ENCODE data around the gene XKR7. TPM values are rescaled to one million over a fixed set of nuclear protein-coding genes. Genes with fewer than 3 reads are reported as not detected.

XKR7 gene
- total and polyA plus RNA-seq, 2 donors (not counting 3 experiments of a cell fraction or from before 2014, with no cell fraction given): 0.04 TPM; not detected in 1

- DNase-seq (ENCODE audit: low read depth, low spot score): no peak
- no peak overlapping the region for H3K4me2 ChIP-seq (ENCODE audit: insufficient read depth, low read length)
- no peak overlapping the region for H2AFZ ChIP-seq (ENCODE audit: low read depth, low read length)
- FAIRE-seq: no peak
- no peaks in the 10 kb centered on the region for H3K27me3 ChIP-seq (ENCODE audit: control insufficient read depth in 2 of 2, insufficient read depth in 2 of 2, low read length in 2 of 2)
- no peak overlapping the region for H3K4me3 ChIP-seq (replicated peaks in 1 of 3; ENCODE audit: insufficient read depth in 1 of 3, low read depth in 1 of 3, low read length in 3 of 3)
- H4K20me1 ChIP-seq (replicated peaks; ENCODE audit: control insufficient read depth, extremely low read depth, insufficient read depth, low read length): no peaks in the 10 kb centered on the region
- H3K36me3 ChIP-seq (ENCODE audit: control insufficient read depth in 2 of 2, extremely low read depth in 1 of 2, insufficient read depth in 2 of 2, low read length in 2 of 2): peaks cover 0 to 2% of the 10 kb centered on the region in 2 experiments
- no peak overlapping the region for H3K9ac ChIP-seq (replicated peaks; ENCODE audit: extremely low read depth, insufficient read depth, low read length)
- TF ChIP-seq MYC (IDR thresholded peaks at IDR 0.05; ENCODE audit: low read depth, low read length) (no peak), EZH2 (IDR thresholded peaks at IDR 0.05; ENCODE audit: borderline replicate concordance, low read depth, low read length, severe bottlenecking) (no peak), JUN (IDR thresholded peaks at IDR 0.05; ENCODE audit: borderline replicate concordance, insufficient read depth, insufficient read length, low read depth) (no peak), POLR2A (IDR thresholded peaks at IDR 0.05; ENCODE audit: low read depth, low read length) (no peak), GATA2 (IDR thresholded peaks at IDR 0.05; ENCODE audit: insufficient read depth, insufficient read length, low read depth, low read length) (no peak)
- intact Hi-C loops (cut with micrococcal nuclease) (no loop called here), dilution Hi-C loops (cut with MboI; ENCODE audit: extremely low pct_ligation_motif_present, low sequenced_read_pairs) (no loop called here)
- no peaks in the 10 kb centered on the region for H3K9me3 ChIP-seq (replicated peaks; ENCODE audit: control insufficient read depth, insufficient read depth, low read length)
- H3K4me1 ChIP-seq (ENCODE audit: control insufficient read depth, extremely low read depth, insufficient read depth, low read length): no peaks in the 10 kb centered on the region
- BruUV-seq (replicated peaks): no TSS peak
- no peaks in the 10 kb centered on the region for H3K9me1 ChIP-seq (replicated peaks; ENCODE audit: control insufficient read depth, extremely low read depth, insufficient read depth, low read length)
- ChIA-PET POLR2A (no interaction called here), CTCF (no interaction called here)
- no peak overlapping the region for H3K27ac ChIP-seq (ENCODE audit: insufficient read depth, low read depth, low read length)
- H3K79me2 ChIP-seq (ENCODE audit: control insufficient read depth, insufficient read depth, low read length): no peaks in the 10 kb centered on the region
Observed at GRCh38 chr20:31939661-31940060, 28.3 kb upstream of the XKR7 start.

- DNase-seq (ENCODE audit: low read depth, low spot score): no peak
- BruUV-seq (replicated peaks): no TSS peak
- ChIA-PET CTCF (no interaction called here), POLR2A (no interaction called here)
- H3K9me1 ChIP-seq (replicated peaks; ENCODE audit: control insufficient read depth, extremely low read depth, insufficient read depth, low read length): no peaks in the 10 kb centered on the region
- H3K9me3 ChIP-seq (replicated peaks; ENCODE audit: control insufficient read depth, insufficient read depth, low read length): no peaks in the 10 kb centered on the region
- TF ChIP-seq EZH2 (IDR thresholded peaks at IDR 0.05; ENCODE audit: borderline replicate concordance, low read depth, low read length, severe bottlenecking): no peak
- TF ChIP-seq, protein P1, sequence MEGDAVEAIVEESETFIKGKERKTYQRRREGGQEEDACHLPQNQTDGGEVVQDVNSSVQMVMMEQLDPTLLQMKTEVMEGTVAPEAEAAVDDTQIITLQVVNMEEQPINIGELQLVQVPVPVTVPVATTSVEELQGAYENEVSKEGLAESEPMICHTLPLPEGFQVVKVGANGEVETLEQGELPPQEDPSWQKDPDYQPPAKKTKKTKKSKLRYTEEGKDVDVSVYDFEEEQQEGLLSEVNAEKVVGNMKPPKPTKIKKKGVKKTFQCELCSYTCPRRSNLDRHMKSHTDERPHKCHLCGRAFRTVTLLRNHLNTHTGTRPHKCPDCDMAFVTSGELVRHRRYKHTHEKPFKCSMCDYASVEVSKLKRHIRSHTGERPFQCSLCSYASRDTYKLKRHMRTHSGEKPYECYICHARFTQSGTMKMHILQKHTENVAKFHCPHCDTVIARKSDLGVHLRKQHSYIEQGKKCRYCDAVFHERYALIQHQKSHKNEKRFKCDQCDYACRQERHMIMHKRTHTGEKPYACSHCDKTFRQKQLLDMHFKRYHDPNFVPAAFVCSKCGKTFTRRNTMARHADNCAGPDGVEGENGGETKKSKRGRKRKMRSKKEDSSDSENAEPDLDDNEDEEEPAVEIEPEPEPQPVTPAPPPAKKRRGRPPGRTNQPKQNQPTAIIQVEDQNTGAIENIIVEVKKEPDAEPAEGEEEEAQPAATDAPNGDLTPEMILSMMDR (IDR thresholded peaks at IDR 0.05; ENCODE audit: extremely low read depth in 1 of 2, insufficient read depth in 1 of 2, low read depth in 1 of 2, low read length in 2 of 2): no peak
- no peak for TF ChIP-seq POLR2AphosphoS5 (IDR thresholded peaks at IDR 0.05; ENCODE audit: insufficient read depth, low read depth, low read length)
- TF ChIP-seq, protein P2, sequence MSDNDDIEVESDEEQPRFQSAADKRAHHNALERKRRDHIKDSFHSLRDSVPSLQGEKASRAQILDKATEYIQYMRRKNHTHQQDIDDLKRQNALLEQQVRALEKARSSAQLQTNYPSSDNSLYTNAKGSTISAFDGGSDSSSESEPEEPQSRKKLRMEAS (IDR thresholded peaks at IDR 0.05; ENCODE audit: insufficient read depth, insufficient read length): no peak
- TF ChIP-seq FOS (IDR thresholded peaks at IDR 0.05; ENCODE audit: borderline replicate concordance, insufficient read depth, low read length): no peak
- TF ChIP-seq GATA2 (IDR thresholded peaks at IDR 0.05; ENCODE audit: insufficient read depth, insufficient read length, low read depth, low read length): no peak
- TF ChIP-seq MYC (IDR thresholded peaks at IDR 0.05; ENCODE audit: low read depth, low read length): no peak
- TF ChIP-seq POLR2A (IDR thresholded peaks at IDR 0.05; ENCODE audit: low read depth, low read length): no peak
- no peak for TF ChIP-seq JUN (IDR thresholded peaks at IDR 0.05; ENCODE audit: borderline replicate concordance, insufficient read depth, insufficient read length, low read depth)
- intact Hi-C loops (cut with micrococcal nuclease): no loop called here
- no peak for FAIRE-seq
- no peak overlapping the region for H3K4me2 ChIP-seq (ENCODE audit: insufficient read depth, low read length)
- peaks cover 18 to 27% of the 10 kb centered on the region in 2 experiments for H3K36me3 ChIP-seq (ENCODE audit: control insufficient read depth in 2 of 2, extremely low read depth in 1 of 2, insufficient read depth in 2 of 2, low read length in 2 of 2)
- no peak overlapping the region for H3K4me3 ChIP-seq (replicated peaks in 1 of 3; ENCODE audit: insufficient read depth in 1 of 3, low read depth in 1 of 3, low read length in 3 of 3)
- H3K27me3 ChIP-seq (ENCODE audit: control insufficient read depth in 2 of 2, insufficient read depth in 2 of 2, low read length in 2 of 2): no peaks in the 10 kb centered on the region
- H3K79me2 ChIP-seq (ENCODE audit: control insufficient read depth, insufficient read depth, low read length): peaks cover under 1% of the 10 kb centered on the region
- H3K4me1 ChIP-seq (ENCODE audit: control insufficient read depth, extremely low read depth, insufficient read depth, low read length): no peaks in the 10 kb centered on the region
- no peak overlapping the region for H3K27ac ChIP-seq (ENCODE audit: insufficient read depth, low read depth, low read length)
- dilution Hi-C loops (cut with MboI; ENCODE audit: extremely low pct_ligation_motif_present, low sequenced_read_pairs): no loop called here
- no peak overlapping the region for H3K9ac ChIP-seq (replicated peaks; ENCODE audit: extremely low read depth, insufficient read depth, low read length)
- no peak overlapping the region for H2AFZ ChIP-seq (ENCODE audit: low read depth, low read length)
- no peaks in the 10 kb centered on the region for H4K20me1 ChIP-seq (replicated peaks; ENCODE audit: control insufficient read depth, extremely low read depth, insufficient read depth, low read length)
Observed at GRCh38 chr20:31943052-31943471, 24.9 kb upstream of the XKR7 start.
